Colon (tissue), 2 donors: Measurements from ENCODE around the gene ISG20L2.
A peak's percentile ranks its signal among the peaks of the same experiment; 100 is the strongest.

ENCODE experiments used
- FAIRE-seq: peaks from 2 replicates; lab custom pipeline; 2012; peaks lifted over from hg19 to GRCh38; lab: Jason Lieb, UNC
- donor health status: control.
- donor health status: control.

ISG20L2 gene

GRCh38 chr1:156740741-156741480 is 12.3 kb upstream of the ISG20L2 start, which contains the start of gene MRPL24:
Gene MRPL24, minus strand, starts transcription at chr1:156741088. Its CDS starts 2,384 bp downstream, at chr1:156738704.
- FAIRE-seq, result peak; percentile 73

GRCh38 chr1:156740237-156740740 is 11.7 kb upstream of the ISG20L2 start:
- no peak for FAIRE-seq

GRCh38 chr1:156738916-156739315 is 10.3 kb upstream of the ISG20L2 start:
- FAIRE-seq, result no peak

- FAIRE-seq, result no peak
These were observed 9.8 kb upstream of the ISG20L2 start for GRCh38 chr1:156738407-156738806.

GRCh38 chr1:156733989-156734584 is 5.5 kb upstream of the ISG20L2 start:
- no peak for FAIRE-seq

- no peak for FAIRE-seq
These were observed 504 bp downstream of the ISG20L2 start, which contains the start of gene METTL25B for GRCh38 chr1:156727926-156728598. Gene METTL25B, plus strand, starts transcription at chr1:156728469. Its CDS starts 636 bp downstream, at chr1:156729105.

GRCh38 chr1:156727492-156727891 is 1.1 kb downstream of the ISG20L2 start:
- no peak for FAIRE-seq

GRCh38 chr1:156726549-156727226 is 1.9 kb downstream of the ISG20L2 start:
- no peak for FAIRE-seq

- no peak for FAIRE-seq
These were observed 2.8 kb downstream of the ISG20L2 start for GRCh38 chr1:156725683-156726280.

GRCh38 chr1:156721535-156721934 is 7.0 kb downstream of the ISG20L2 start:
- no peak for FAIRE-seq

GRCh38 chr1:156721131-156721530 is 7.4 kb downstream of the ISG20L2 start:
- FAIRE-seq, result no peak

- FAIRE-seq, result no peak
These were observed 11.2 kb downstream of the ISG20L2 start for GRCh38 chr1:156717351-156717750.

GRCh38 chr1:156714830-156715229 is 13.7 kb downstream of the ISG20L2 start:
- no peak for FAIRE-seq

GRCh38 chr1:156712626-156713025 is 15.9 kb downstream of the ISG20L2 start:
- no peak for FAIRE-seq

GRCh38 chr1:156711011-156711817 is 17.4 kb downstream of the ISG20L2 start:
- no peak for FAIRE-seq

- no peak for FAIRE-seq
These were observed 18.6 kb downstream of the ISG20L2 start for GRCh38 chr1:156709757-156710489.

- FAIRE-seq, result no peak
These were observed 19.5 kb downstream of the ISG20L2 start for GRCh38 chr1:156709031-156709430.

GRCh38 chr1:156708218-156708661 is 20.3 kb downstream of the ISG20L2 start:
- no peak for FAIRE-seq

GRCh38 chr1:156707417-156708217 is 20.9 kb downstream of the ISG20L2 start:
- no peak for FAIRE-seq
